GM18951 (cell line): ENCODE measurements around the gene TMC1.

Experiments
- POLR2A ChIP-seq: IDR thresholded peaks from 4 replicates; pipeline ENCODE4 v1.6.1; 2011; ENCODE audit warnings: mild to moderate bottlenecking; ENCODE audit not compliant: insufficient read length, insufficient read depth; ENCODE audit errors: extremely low read depth
- in situ Hi-C: fragments of 300-500 bp; cut with MboI; formaldehyde crosslinking; loops from one replicate; pipeline ENCODE4 v1.12.0; 2022; ENCODE audit warnings: low sequenced_read_pairs, mixed read lengths, inconsistent platforms; ENCODE audit not compliant: unreplicated experiment

The TMC1 gene

DNA sequence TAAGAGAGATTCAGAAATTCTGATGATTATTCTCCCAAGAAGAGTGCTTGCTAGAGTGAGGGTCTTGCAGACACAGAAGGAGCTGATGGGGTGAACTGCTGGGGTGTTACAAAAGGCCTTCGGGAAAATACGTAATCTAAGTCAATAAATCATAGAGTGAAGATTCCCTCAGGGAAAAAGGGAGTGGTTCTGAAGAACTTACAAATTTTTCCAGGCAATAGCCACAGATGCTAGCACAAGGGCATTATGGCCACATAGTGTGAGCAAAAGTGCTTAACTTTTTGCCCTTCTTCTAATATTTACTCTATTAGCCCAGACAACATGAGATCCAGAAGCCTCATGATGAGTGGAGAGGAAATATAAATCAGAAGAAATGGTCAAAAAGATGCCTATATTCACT, 137.3 kb downstream of the TMC1 start:
- in situ Hi-C loops: no loop called here

DNA sequence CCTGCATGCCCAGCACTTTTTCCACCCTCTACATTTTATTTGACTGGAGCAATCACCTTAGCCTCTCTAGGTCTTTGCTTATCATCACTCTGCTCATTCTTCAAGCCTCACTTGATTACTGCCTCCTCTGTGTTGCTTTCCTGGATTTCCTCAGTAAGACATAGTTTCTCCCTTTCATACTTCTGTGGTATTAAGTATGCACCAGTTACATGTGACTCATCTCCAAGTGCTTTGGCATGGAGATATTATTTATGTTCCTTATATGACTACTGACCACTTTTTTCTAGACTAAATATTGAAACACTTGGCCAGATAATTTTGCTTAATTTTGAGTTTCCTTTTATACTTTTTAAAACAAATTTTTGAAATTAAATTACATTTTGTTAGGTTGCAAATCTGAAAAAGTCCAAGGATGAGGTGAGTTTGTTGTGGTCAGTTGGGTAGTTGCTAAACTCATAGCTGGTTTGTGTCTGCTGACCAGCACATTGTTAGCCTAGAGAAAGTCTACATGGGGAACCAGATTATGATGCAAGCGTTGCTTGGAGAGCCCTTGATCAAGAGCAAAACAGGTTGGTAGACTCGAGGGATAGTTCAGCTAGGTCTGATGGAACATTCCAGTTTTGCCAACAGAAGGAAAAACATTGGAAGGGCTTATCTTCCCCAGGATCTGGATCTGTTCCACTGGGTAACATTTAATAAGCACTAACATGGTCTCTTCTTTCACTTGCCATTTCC, 140.2 kb downstream of the TMC1 start:
- in situ Hi-C loops: no loop called here
- TF ChIP-seq POLR2A: no peak

More for the DNA sequence above, 137.3 kb downstream of the TMC1 start:
- no peak for TF ChIP-seq POLR2A

DNA sequence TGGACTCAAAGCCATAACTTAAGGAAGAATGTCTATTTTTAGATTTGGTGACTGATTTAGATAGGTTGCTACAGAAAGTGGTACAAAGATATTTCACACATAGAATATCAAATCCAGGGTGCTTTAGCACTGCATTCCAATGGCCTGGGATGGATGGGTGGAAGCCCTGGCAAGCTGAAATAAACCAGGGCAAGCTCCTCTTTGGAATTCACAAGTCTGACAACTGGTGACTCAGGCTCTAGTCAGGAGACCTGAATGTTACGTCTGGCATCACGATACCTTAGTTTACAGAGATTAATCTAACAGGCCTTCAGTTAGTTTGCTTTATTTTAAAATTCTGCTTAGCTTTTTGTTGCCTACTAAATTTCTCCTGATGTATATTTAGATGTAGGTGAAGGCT, 144.0 kb downstream of the TMC1 start:
- no peak for TF ChIP-seq POLR2A
- in situ Hi-C loops: no loop called here

DNA sequence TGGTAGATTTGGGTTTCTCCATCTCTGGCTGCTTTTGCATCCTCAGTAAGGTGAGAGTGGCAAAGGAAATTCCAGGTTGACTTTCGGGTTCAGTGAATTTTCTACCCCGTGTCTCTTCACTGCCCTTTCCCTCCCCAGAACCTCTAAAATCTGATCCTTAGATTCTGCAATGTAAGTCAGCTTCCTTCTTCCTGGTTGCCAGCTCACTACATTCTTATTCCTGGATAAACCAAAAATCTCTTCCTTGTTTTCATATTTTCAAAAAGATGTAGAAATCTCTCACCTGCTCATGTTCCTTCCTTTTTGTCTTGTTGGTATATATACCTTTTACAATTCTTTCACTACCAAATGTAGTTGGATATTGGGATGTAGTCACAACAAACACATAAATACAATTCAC, 145.8 kb downstream of the TMC1 start:
- in situ Hi-C loops: no loop called here
- TF ChIP-seq POLR2A: no peak

DNA sequence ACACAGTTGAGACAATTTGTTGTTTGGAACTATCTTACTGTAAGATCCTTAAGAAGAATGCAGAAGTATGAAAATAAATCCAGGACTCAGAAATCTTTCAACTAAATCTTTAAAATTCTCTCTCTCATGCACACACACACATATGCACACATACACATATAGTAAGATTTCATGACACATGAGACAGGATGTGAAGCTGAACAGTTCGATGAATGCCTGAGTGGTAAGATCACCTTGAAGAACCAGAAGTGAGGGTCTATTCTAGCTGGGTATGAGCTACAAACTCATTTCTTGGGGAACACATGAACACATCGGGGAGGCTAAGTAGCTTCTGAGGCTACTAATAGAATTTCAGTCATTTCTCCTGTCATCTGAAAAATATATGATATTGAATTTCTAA, 153.6 kb downstream of the TMC1 start:
- in situ Hi-C loops: no loop called here
- no peak for TF ChIP-seq POLR2A

DNA sequence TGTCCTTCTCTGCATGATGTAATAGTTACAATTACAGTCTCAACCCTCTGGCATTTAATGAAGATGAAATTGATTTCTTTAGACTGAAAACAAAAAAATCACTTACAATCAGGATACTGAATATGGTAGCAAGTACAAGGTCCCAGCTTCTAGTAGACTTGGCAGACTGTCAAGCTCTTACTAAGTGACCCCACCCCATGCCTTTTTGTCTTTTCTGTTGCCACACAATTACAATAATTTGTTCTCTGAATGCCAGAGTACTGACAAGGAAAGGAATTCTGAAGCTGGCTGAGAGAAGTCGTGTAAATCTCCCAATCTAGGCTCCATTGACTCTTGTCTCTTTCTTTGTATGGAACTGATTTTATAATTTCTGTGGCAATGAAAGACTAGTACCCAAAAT, 154.2 kb downstream of the TMC1 start:
- no peak for TF ChIP-seq POLR2A
- in situ Hi-C loops: no loop called here

DNA sequence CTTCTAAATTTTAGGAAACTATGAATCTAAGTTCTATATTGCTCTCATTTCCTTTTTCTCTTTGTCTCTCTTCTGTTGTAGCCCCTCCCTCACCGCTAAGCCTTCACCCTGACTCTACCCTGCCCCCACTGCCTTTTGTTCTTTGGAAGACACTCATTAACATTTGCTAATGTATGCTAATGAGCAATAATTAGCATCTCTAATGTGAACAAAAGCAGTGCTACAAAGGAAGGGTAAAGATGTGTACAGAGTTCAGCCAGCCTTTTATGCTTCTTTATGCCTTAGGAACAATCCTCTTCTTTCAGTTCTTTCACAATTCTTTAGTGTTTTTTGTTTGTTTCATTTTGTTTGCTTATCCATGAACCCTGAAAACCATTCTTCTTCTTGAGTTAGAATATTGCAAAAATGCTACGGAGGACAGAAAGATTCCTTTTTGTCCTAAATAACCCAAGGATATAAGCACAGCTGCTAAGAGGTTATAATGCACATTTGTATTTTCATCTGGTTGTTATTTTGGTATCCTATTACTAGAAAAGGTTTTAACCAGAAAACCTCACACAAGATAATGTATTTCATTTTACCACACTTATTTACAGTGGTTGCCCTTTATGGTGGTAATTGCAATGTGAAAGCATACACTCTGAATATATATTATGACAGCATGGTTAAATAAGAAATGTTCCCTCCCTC, 159.3 kb downstream of the TMC1 start:
- no peak for TF ChIP-seq POLR2A
- in situ Hi-C loops: no loop called here

DNA sequence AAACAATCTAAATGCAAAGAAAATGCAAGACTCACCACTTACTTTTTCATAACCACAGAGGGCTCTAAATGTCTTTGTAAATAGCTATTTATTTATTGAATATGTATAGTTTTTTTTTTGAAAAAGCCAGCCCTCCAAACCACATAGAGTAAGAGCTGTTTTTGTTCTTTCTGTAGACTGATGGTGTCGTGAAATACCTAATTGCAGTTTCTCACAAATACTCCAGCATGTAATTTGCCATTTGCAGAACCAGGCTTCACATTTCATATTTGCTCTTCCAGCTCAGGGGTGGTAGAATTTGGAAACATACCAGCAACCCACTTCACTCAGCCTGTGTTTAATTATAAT, 159.8 kb downstream of the TMC1 start:
- in situ Hi-C loops: no loop called here
- TF ChIP-seq POLR2A: no peak

DNA sequence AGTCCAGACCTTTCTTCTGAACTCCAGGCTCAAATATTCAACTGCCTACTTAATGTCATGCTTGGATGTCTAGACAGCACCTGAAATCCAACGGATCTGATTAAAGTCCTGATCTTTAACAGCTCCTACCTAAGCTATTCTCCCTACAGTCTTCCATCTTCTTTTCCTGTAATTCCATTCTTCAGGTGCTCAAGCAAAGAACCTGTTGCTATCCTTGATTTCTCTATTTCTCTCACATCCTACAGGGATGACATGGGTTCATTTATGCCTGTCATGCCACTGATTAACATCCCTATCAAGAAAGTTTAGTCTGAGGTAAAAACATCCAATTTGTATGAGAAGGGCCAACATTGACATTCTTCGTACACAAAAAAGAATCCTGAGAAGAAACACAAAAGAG, 163.2 kb downstream of the TMC1 start:
- TF ChIP-seq POLR2A: no peak
- in situ Hi-C loops: no loop called here

DNA sequence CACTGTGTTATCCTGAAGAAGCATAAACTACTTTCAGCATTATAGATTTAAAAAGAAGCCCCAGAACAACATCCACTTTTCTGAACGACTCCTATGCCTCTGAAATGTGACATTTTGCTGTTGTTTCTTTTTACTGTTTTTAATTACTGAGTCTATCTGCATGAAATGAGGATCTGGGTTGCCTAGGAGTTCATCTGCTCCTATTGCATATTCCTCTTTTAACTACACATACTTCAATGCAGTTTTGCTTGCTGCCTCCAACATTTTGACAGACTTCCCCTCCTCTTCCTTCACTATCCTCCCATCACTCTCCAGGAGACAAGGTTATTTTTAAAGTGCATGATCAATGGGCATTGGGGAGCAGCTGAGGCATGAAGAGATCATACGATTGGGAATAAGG, 164.5 kb downstream of the TMC1 start:
- in situ Hi-C loops: no loop called here
- TF ChIP-seq POLR2A: no peak

DNA sequence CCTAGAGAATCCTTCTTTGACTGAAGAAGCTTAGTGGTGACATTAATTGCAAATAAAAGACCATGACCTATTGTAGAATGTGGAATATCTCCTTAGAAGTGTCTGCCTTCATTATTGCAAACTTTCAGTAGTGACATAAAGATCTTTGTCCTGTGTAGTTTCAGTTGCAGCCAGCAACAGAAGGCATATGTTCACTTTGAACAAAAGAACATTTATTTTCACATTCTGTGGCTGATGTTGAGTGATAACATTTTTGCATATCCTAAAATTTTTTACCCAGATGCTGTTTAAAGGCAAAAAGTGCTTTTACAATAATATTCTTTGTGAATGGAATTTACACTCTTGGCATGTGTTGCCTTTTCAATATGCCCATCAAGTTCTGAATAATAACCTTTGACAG, 165.9 kb downstream of the TMC1 start:
- no peak for TF ChIP-seq POLR2A
- in situ Hi-C loops: no loop called here

DNA sequence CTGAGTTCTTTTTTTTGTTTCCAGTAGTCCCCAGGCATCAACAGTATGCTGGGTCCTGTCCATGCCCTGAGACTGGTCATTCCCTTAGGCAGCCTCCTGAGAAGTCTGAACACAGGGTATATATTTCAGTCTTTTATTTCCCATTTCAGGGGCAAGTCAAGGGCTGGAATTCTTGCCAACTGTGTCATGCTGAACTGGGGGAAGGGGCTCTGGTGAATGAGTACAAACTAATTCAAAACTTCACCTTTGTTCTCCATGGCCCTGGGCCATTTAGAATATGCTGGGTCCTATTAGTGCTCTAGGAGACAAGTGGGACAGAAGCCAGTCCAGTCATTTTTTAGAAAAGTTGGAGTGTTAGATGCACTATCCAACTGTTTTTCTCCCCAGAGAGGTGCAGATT, 170.3 kb downstream of the TMC1 start:
- no peak for TF ChIP-seq POLR2A
- in situ Hi-C loops: no loop called here

DNA sequence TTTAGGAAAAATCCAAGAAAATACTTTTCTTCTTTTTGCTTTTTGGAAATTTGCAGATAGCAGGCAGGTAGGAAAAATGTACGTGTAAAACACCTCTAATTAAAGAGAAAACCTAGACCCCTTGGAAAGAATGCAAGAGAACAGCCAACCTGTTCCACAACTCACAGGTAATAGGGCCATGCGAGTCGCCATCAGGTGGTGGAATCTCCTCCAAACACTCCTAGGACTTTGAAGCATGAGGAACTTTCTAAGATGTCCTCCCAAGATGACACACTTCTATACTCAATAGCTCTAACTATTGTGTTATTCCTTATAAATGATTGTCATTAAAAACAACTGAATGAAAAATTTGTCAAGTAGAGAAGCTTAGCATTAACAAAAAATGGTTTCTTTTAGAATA, 174.0 kb downstream of the TMC1 start:
- no peak for TF ChIP-seq POLR2A
- in situ Hi-C loops: no loop called here

DNA sequence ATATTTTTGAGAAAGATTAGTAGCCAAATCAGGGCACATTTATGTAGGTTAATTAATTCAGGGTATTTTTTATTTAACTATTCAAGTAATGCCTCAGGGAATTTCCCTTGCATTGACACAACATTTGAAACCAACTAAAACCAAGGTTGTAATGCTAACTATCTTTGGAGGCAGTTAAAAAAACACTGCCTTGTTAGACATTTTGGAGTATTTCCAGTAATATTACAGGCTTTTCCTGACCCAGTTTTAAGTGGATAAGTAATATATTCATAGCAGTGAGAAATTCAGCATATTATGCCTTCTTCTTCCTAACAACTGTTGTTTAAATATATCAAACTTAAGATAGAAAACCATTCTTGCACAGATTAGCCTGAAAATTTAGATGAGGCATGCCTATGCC, 175.1 kb downstream of the TMC1 start:
- TF ChIP-seq POLR2A: no peak
- in situ Hi-C loops: no loop called here

DNA sequence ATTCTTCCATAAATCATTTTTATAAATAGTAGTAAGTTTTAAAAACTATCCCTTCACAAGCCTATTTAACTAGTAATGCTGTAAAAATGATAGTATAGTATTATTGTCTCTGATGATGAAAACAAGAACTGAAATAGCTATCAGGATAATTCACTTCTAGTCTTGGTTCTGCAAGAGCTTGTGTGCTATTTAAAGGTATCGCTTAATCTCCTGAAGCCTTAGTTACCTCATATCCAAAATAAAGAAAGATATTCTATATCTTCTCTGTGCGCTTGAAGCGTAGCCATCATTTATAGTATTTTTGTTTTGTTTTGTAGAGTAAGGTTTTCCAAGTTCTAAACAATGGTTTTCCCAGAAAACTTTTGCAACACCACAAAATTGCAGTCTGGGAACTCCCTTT, 180.1 kb downstream of the TMC1 start:
- in situ Hi-C loops: no loop called here
- no peak for TF ChIP-seq POLR2A

DNA sequence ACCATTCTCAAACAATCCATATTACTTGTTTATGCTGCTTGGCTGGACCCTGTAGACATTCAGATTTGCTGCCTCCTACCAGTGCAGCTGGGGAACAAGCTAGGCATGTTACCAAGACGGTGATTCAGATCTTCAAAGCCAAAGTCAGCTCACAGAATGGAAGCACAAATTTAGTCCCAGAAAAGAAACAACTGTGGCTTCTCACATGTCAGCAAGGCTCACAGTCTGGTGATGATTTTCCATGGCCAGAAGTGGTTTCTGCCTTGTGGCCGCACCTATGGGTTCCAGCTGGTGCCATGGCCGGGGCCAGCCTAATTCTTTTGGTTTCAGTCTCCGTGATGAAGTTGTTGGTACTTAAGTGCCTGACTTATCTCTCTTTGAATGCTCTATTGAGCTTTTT, 182.2 kb downstream of the TMC1 start:
- TF ChIP-seq POLR2A: no peak
- in situ Hi-C loops: no loop called here
